WERI-Rb-1 (cell line): ENCODE results near the gene PCDH9.

ENCODE experiments used
- DNase-seq: peaks from one replicate; pipeline ENCODE4 v3.0.0-alpha.2; 2020
- H3K27ac ChIP-seq: fragments of 250-450 bp; sonication (Bioruptor Pico); 2 replicates; pipeline ENCODE4 v1.5.1; 2020; ENCODE audit warnings: mild to moderate bottlenecking, moderate library complexity
- H3K27me3 ChIP-seq: fragments of 250-450 bp; sonication (Bioruptor Pico); 2 replicates; pipeline ENCODE4 v1.5.1; 2021; ENCODE audit warnings: mild to moderate bottlenecking, low read depth, moderate library complexity; ENCODE audit not compliant: insufficient read depth, severe bottlenecking
- H3K36me3 ChIP-seq: fragments of 250-450 bp; sonication (Bioruptor Pico); 2 replicates; pipeline ENCODE4 v1.5.1; 2020; ENCODE audit warnings: mild to moderate bottlenecking, moderate library complexity
- H3K4me3 ChIP-seq: 2 replicates; pipeline ENCODE4 v1.5.1; 2011; ENCODE audit warnings: low read depth, mild to moderate bottlenecking, control low read depth, low read length
- H3K9me3 ChIP-seq: fragments of 250-450 bp; sonication (Bioruptor Pico); 2 replicates; pipeline ENCODE4 v1.5.1; 2021; ENCODE audit warnings: mild to moderate bottlenecking, moderate library complexity; ENCODE audit not compliant: severe bottlenecking
- CTCF ChIP-seq: IDR thresholded peaks from 2 replicates; pipeline ENCODE4 v1.5.1; 2011; ENCODE audit warnings: low read depth, mild to moderate bottlenecking, control low read depth, inconsistent platforms, low read length

The PCDH9 gene

GRCh38 chr13:67152085-67152484, 78.1 kb downstream of the PCDH9 start:
- Histone ChIP-seq H3K9me3 (no peaks in the 10 kb centered on the region), H3K36me3 (no peaks in the 10 kb centered on the region), H3K27me3 (no peaks in the 10 kb centered on the region), H3K27ac (no peak overlapping the region), H3K4me3 (no peak overlapping the region)
- no peak for TF ChIP-seq CTCF
- no peak for DNase-seq

- DNase-seq: no peak
- no peaks in the 10 kb centered on the region for H3K36me3 ChIP-seq
- H3K27ac ChIP-seq: no peak overlapping the region
- no peaks in the 10 kb centered on the region for H3K27me3 ChIP-seq
- no peak overlapping the region for H3K4me3 ChIP-seq
- TF ChIP-seq CTCF: no peak
- no peaks in the 10 kb centered on the region for H3K9me3 ChIP-seq
Measured at GRCh38 chr13:67151652-67152051, 78.5 kb downstream of the PCDH9 start.

- no peak for TF ChIP-seq CTCF
- Histone ChIP-seq H3K4me3 (no peak overlapping the region), H3K27me3 (no peaks in the 10 kb centered on the region), H3K27ac (no peak overlapping the region), H3K9me3 (no peaks in the 10 kb centered on the region), H3K36me3 (no peaks in the 10 kb centered on the region)
- DNase-seq: no peak
Measured at GRCh38 chr13:67150608-67151007, 79.5 kb downstream of the PCDH9 start.

- H3K36me3 ChIP-seq: no peaks in the 10 kb centered on the region
- TF ChIP-seq CTCF: no peak
- H3K9me3 ChIP-seq: no peaks in the 10 kb centered on the region
- DNase-seq: no peak
- H3K27me3 ChIP-seq: no peaks in the 10 kb centered on the region
- no peak overlapping the region for H3K27ac ChIP-seq
- H3K4me3 ChIP-seq: no peak overlapping the region
Measured at GRCh38 chr13:67148161-67148571, 82.0 kb downstream of the PCDH9 start.

GRCh38 chr13:67147342-67148133, 82.6 kb downstream of the PCDH9 start:
- Histone ChIP-seq H3K27me3 (no peaks in the 10 kb centered on the region), H3K36me3 (no peaks in the 10 kb centered on the region), H3K9me3 (no peaks in the 10 kb centered on the region), H3K4me3 (no peak overlapping the region), H3K27ac (no peak overlapping the region)
- DNase-seq: no peak
- TF ChIP-seq CTCF: no peak
